Smooth muscle cell (in vitro differentiated cells): ENCODE data around the gene ARHGEF40. TPM values are rescaled to one million over a fixed set of nuclear protein-coding genes. Genes with fewer than 3 reads are reported as not detected.

Experiments used
- DNase-seq: peaks from one replicate; lab custom pipeline; 2025; ENCODE audit not compliant: unreplicated experiment; lab: John Stamatoyannopoulos, UW
- H2AFZ ChIP-seq: fragments of 200-600 bp; sonication (generic); 2 replicates; pipeline ENCODE4 v1.6.0; 2016; ENCODE audit warnings: antibody characterized with exemption, low read depth, mild to moderate bottlenecking
- H3F3A ChIP-seq: fragments of 200-600 bp; sonication (generic); 2 replicates; pipeline ENCODE4 v1.6.0; 2017; ENCODE audit warnings: antibody characterized with exemption, low read depth
- H3K27ac ChIP-seq: fragments of 200-600 bp; sonication (generic); 2 replicates; pipeline ENCODE4 v1.5.1; 2016; ENCODE audit warnings: low read depth, mild to moderate bottlenecking
- H3K27me3 ChIP-seq: fragments of 200-600 bp; sonication (generic); 2 replicates; pipeline ENCODE4 v1.6.1; 2016; ENCODE audit warnings: low read depth, mild to moderate bottlenecking
- H3K36me3 ChIP-seq: fragments of 200-600 bp; sonication (generic); 2 replicates; pipeline ENCODE4 v1.5.1; 2016; ENCODE audit warnings: low read depth
- H3K4me1 ChIP-seq: fragments of 200-600 bp; sonication (generic); 2 replicates; pipeline ENCODE4 v1.5.1; 2016; ENCODE audit warnings: low read depth
- H3K4me2 ChIP-seq: fragments of 200-600 bp; sonication (generic); 2 replicates; pipeline ENCODE4 v1.6.0; 2016; ENCODE audit warnings: mild to moderate bottlenecking
- H3K4me3 ChIP-seq: fragments of 200-600 bp; sonication (generic); 2 replicates; pipeline ENCODE4 v1.5.1; 2016; ENCODE audit warnings: mild to moderate bottlenecking
- H3K79me2 ChIP-seq: fragments of 200-600 bp; sonication (generic); 2 replicates; pipeline ENCODE4 v1.6.0; 2016; ENCODE audit warnings: low read depth, mild to moderate bottlenecking
- H3K9ac ChIP-seq: fragments of 200-600 bp; sonication (generic); 2 replicates; pipeline ENCODE4 v1.6.0; 2016; ENCODE audit warnings: low read depth
- H3K9me3 ChIP-seq: fragments of 200-600 bp; sonication (generic); replicated peaks from 2 replicates; pipeline ENCODE4 v1.5.1; 2016; ENCODE audit warnings: low read depth
- H4K20me1 ChIP-seq: fragments of 200-600 bp; sonication (generic); 2 replicates; pipeline ENCODE4 v1.6.0; 2016; ENCODE audit warnings: low read depth
- WGBS: methylation state at CpG from one replicate; pipeline ENCODE4 v1.1.7; 2016; ENCODE audit warnings: low lambda C conversion rate; 5-methylcytosine and 5-hydroxymethylcytosine counted together
- polyA plus RNA-seq: library from polyadenylated mRNA; unstranded; fragments of >200 nt; fragmentation: Nextera tagmentation; extraction: Ambion mirVana; gene quantifications from 2 replicates; pipeline ENCODE4 v1.2.1, GENCODE V29; 2016
- total RNA-seq: library from RNA; depleted of rRNA; stranded (reverse); fragments of >200 nt; gene quantifications from 2 replicates; pipeline ENCODE4 v1.2.3, GENCODE V29; 2014
- TF ChIP-seq, protein P1 (sequence below): fragments of 200-600 bp; sonication (generic); IDR thresholded peaks from 2 replicates; pipeline ENCODE4 v1.5.1; 2017; ENCODE audit warnings: borderline replicate concordance, mild to moderate bottlenecking, antibody characterized with exemption; ENCODE audit not compliant: insufficient read depth, poor library complexity, severe bottlenecking

Gene ARHGEF40
- total and polyA plus RNA-seq, 2 experiments from 2014 or later: 67.8 to 74.4 TPM

GRCh38 chr14:21078287-21078686 is 8.2 kb downstream of the ARHGEF40 start:
- H3K27ac ChIP-seq: peak overlapping the region; percentile 15
- DNase-seq: no peak
- peaks cover 66% of the 10 kb centered on the region for H4K20me1 ChIP-seq
- peaks cover 38% of the 10 kb centered on the region for H3F3A ChIP-seq
- TF ChIP-seq, protein P1, sequence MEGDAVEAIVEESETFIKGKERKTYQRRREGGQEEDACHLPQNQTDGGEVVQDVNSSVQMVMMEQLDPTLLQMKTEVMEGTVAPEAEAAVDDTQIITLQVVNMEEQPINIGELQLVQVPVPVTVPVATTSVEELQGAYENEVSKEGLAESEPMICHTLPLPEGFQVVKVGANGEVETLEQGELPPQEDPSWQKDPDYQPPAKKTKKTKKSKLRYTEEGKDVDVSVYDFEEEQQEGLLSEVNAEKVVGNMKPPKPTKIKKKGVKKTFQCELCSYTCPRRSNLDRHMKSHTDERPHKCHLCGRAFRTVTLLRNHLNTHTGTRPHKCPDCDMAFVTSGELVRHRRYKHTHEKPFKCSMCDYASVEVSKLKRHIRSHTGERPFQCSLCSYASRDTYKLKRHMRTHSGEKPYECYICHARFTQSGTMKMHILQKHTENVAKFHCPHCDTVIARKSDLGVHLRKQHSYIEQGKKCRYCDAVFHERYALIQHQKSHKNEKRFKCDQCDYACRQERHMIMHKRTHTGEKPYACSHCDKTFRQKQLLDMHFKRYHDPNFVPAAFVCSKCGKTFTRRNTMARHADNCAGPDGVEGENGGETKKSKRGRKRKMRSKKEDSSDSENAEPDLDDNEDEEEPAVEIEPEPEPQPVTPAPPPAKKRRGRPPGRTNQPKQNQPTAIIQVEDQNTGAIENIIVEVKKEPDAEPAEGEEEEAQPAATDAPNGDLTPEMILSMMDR: no peak
- H3K9ac ChIP-seq: no peak overlapping the region
- H3K4me3 ChIP-seq: no peak overlapping the region
- H3K36me3 ChIP-seq: peaks cover 10% of the 10 kb centered on the region
- H3K4me2 ChIP-seq: no peak overlapping the region
- H3K4me1 ChIP-seq: no peaks in the 10 kb centered on the region
- H3K9me3 ChIP-seq: no peaks in the 10 kb centered on the region
- no peaks in the 10 kb centered on the region for H3K27me3 ChIP-seq
- 96% methylated on average over 5 of the region's 5 CpGs for WGBS
- H3K79me2 ChIP-seq: peaks cover 50% of the 10 kb centered on the region
- no peak overlapping the region for H2AFZ ChIP-seq

GRCh38 chr14:21078726-21079125 is 8.6 kb downstream of the ARHGEF40 start:
- no peak for DNase-seq
- Histone ChIP-seq H3K9ac (no peak overlapping the region), H3K79me2 (peaks cover 46% of the 10 kb centered on the region), H3K9me3 (no peaks in the 10 kb centered on the region), H3K36me3 (peaks cover 10% of the 10 kb centered on the region), H3K4me3 (no peak overlapping the region), H3K4me1 (no peaks in the 10 kb centered on the region), H3K4me2 (no peak overlapping the region), H4K20me1 (peaks cover 64% of the 10 kb centered on the region), H3K27me3 (no peaks in the 10 kb centered on the region), H2AFZ (no peak overlapping the region), H3F3A (peaks cover 36% of the 10 kb centered on the region), H3K27ac (no peak overlapping the region)
- 95% methylated on average over 10 of the region's 10 CpGs for WGBS
- TF ChIP-seq, protein P1: no peak

GRCh38 chr14:21081521-21082142 is 11.5 kb downstream of the ARHGEF40 start:
- 94% methylated on average over 30 of the region's 30 CpGs for WGBS
- no peak for DNase-seq
- peaks cover 54% of the 10 kb centered on the region for H3F3A ChIP-seq
- no peak overlapping the region for H3K9ac ChIP-seq
- H3K4me3 ChIP-seq: no peak overlapping the region
- peaks cover 45% of the 10 kb centered on the region for H4K20me1 ChIP-seq
- H3K27ac ChIP-seq: no peak overlapping the region
- TF ChIP-seq, protein P1: no peak
- H3K9me3 ChIP-seq: no peaks in the 10 kb centered on the region
- H3K4me2 ChIP-seq: no peak overlapping the region
- peaks cover 17% of the 10 kb centered on the region for H3K79me2 ChIP-seq
- H2AFZ ChIP-seq: no peak overlapping the region
- no peaks in the 10 kb centered on the region for H3K27me3 ChIP-seq
- no peaks in the 10 kb centered on the region for H3K4me1 ChIP-seq
- peaks cover 7% of the 10 kb centered on the region for H3K36me3 ChIP-seq
